K562 (cell line): ENCODE data around the gene ZNF48. TPM values are rescaled to one million over a fixed set of nuclear protein-coding genes. Genes with fewer than 3 reads are reported as not detected.

Source experiments
- ATF1 ChIP-seq, 2 experiments: fragments of 450-650 bp in 1 of 2; IDR thresholded peaks; 2 replicates each; pipeline ENCODE4 v1.6.1; 2016; ENCODE audit warnings: missing compliant biosample characterization in 1 of 2, missing genetic modification characterization in 1 of 2
- E2F8 ChIP-seq: fragments of 450-650 bp; IDR thresholded peaks from 2 replicates; pipeline ENCODE4 v1.7.1; 2018; ENCODE audit warnings: mild to moderate bottlenecking, low read depth; ENCODE audit not compliant: partially characterized antibody
- GABPB2 ChIP-seq: fragments of 250-450 bp; sonication (Bioruptor Pico); conservative IDR thresholded peaks from 2 replicates; pipeline ENCODE4 v1.5.1; 2021; ENCODE audit warnings: mild to moderate bottlenecking
- GTF3C2 ChIP-seq: IDR thresholded peaks from 3 replicates; pipeline ENCODE4 v1.6.1; 2011; ENCODE audit warnings: borderline replicate concordance, mild to moderate bottlenecking, moderate library complexity; ENCODE audit not compliant: insufficient read length; ENCODE audit errors: extremely low read depth
- IRF9 ChIP-seq: fragments of 450-650 bp; IDR thresholded peaks from 2 replicates; pipeline ENCODE4 v1.6.1; 2016; ENCODE audit warnings: missing biosample characterization, missing genetic modification characterization
- MYBL2 ChIP-seq, 2 experiments: fragments of 450-650 bp in 1 of 2; sonication (generic) in 1 of 2; formaldehyde crosslinking in 1 of 2; IDR thresholded peaks; 2 replicates each; pipeline versions ENCODE4 v1.6.1 to v1.8.1; 2017 to 2022; ENCODE audit warnings: borderline replicate concordance in 1 of 2, inconsistent platforms in 1 of 2, low read depth in 1 of 2, mild to moderate bottlenecking in 1 of 2, missing genetic modification reagents in 1 of 2, moderate library complexity in 1 of 2
- NKRF ChIP-seq: fragments of 450-650 bp; IDR thresholded peaks from 2 replicates; pipeline ENCODE4 v1.6.1; 2016; ENCODE audit warnings: borderline replicate concordance
- UBTF ChIP-seq, 2 experiments: IDR thresholded peaks; 2 replicates each; pipeline ENCODE4 v1.6.1; 2012; ENCODE audit warnings: improper control_type of control experiment in 2 of 2, low read depth in 2 of 2, low read length in 2 of 2, borderline replicate concordance in 1 of 2
- ZFP91 ChIP-seq: sonication (generic); formaldehyde crosslinking; IDR thresholded peaks from 2 replicates; pipeline ENCODE4 v1.8.0; 2022; ENCODE audit warnings: mild to moderate bottlenecking, missing genetic modification reagents
- ZNF212 ChIP-seq: fragments of 450-650 bp; formaldehyde crosslinking; IDR thresholded peaks from 2 replicates; pipeline ENCODE4 v1.4.0; 2020; ENCODE audit warnings: mild to moderate bottlenecking
- polyA plus RNA-seq, 8 experiments: library from polyadenylated mRNA; depleted of rRNA in 4 of 8; stranded (reverse) in 5 of 8; unstranded in 3 of 8; fragments of >200 nt; fragmentation: Nextera tagmentation in 2 of 8; fragmentation: Illumina TruSeq in 1 of 8; extraction: Ambion mirVana in 2 of 8; extraction: Trizol in 1 of 8; gene quantifications; 2 replicates each; pipeline versions ENCODE4 v1.2.1 to v1.2.3, GENCODE V29; 2011 to 2014; ENCODE audit warnings: inconsistent platforms in 1 of 8, missing spikeins in 1 of 8
- total RNA-seq, 7 experiments: library from RNA; depleted of rRNA in 6 of 7; stranded (reverse); fragments of >200 nt in 6 of 7; fragmentation: Illumina TruSeq in 2 of 7; extraction: Trizol in 2 of 7; gene quantifications; 2 replicates each; pipeline versions ENCODE4 v1.2.1 to v1.2.3, GENCODE V29; 2011 to 2021; ENCODE audit warnings: low replicate concordance in 1 of 7

Gene ZNF48
- total and polyA plus RNA-seq, 9 of the 15 experiments (the other 6 are each of a cell fraction or from before 2014, with no cell fraction given), result 0.38 to 11.6 (median 4.7) TPM

GRCh38 chr16:30445408-30446202 lies 50.4 kb downstream of the ZNF48 start, which contains the start of gene SEPHS2 (continued):
- TF ChIP-seq NKRF, result 0 out of 2 replicates have a peak, but pooled peaks have one; percentile 15
- no peak for TF ChIP-seq GTF3C2
- TF ChIP-seq MYBL2 (IDR thresholded peaks at IDR 0.05; ENCODE audit: low read depth), result peak; percentile 65; the same call in 1 of the 2 replicates
- TF ChIP-seq MYBL2 (CRISPR knock-in tag; IDR thresholded peaks at IDR 0.05; ENCODE audit: borderline replicate concordance), result no peak
- peak; percentile 79; a peak in 2 of 4 replicates for TF ChIP-seq UBTF (IDR thresholded peaks at IDR 0.05; ENCODE audit: borderline replicate concordance in 1 of 2, low read depth in 2 of 2, low read length in 2 of 2)
- TF ChIP-seq E2F8, result no peak
- TF ChIP-seq GABPB2 (CRISPR knock-in tag), result no peak
- TF ChIP-seq IRF9, result 0 out of 2 replicates have a peak, but pooled peaks have one; percentile 48
- TF ChIP-seq ZFP91 (CRISPR knock-in tag), result peak; percentile 70; the same call in 1 of the 2 replicates
- no peak for TF ChIP-seq ZNF212
- no peak for TF ChIP-seq ATF1 (CRISPR knock-in tag; IDR thresholded peaks at IDR 0.05)
- TF ChIP-seq ATF1 (tag; IDR thresholded peaks at IDR 0.05), result peak; percentile 80
